Parathyroid adenoma (tissue), 2 donors: ENCODE data around the gene ATAT1.
A peak's percentile ranks its signal among the peaks of the same experiment; 100 is the strongest.

Source experiments
- H2AFZ ChIP-seq: fragments of 300-600 bp; sonication (generic); one replicate; pipeline ENCODE4 v1.7.0; 2017; ENCODE audit warnings: antibody characterized with exemption, mild to moderate bottlenecking
- H3K27ac ChIP-seq: fragments of 300-600 bp; sonication (generic); one replicate; pipeline ENCODE4 v1.7.0; 2017
- H3K27me3 ChIP-seq: fragments of 300-600 bp; sonication (generic); one replicate; pipeline ENCODE4 v1.7.0; 2017; ENCODE audit warnings: low read length; ENCODE audit not compliant: control insufficient read depth, insufficient read depth
- H3K36me3 ChIP-seq: fragments of 300-600 bp; sonication (generic); one replicate; pipeline ENCODE4 v1.7.0; 2017; ENCODE audit warnings: low read length; ENCODE audit not compliant: control insufficient read depth, insufficient read depth
- H3K4me1 ChIP-seq: fragments of 300-600 bp; sonication (generic); one replicate; pipeline ENCODE4 v1.7.0; 2017; ENCODE audit warnings: control low read depth
- H3K4me2 ChIP-seq: fragments of 300-600 bp; sonication (generic); one replicate; pipeline ENCODE4 v1.7.0; 2017; ENCODE audit warnings: low read length
- H3K4me3 ChIP-seq: fragments of 300-600 bp; sonication (generic); one replicate; pipeline ENCODE4 v1.7.0; 2017; ENCODE audit warnings: low read depth, low read length
- H3K79me2 ChIP-seq: fragments of 300-600 bp; sonication (generic); one replicate; pipeline ENCODE4 v1.7.0; 2017; ENCODE audit warnings: control low read depth
- H3K9ac ChIP-seq: fragments of 300-600 bp; sonication (generic); one replicate; pipeline ENCODE4 v1.7.0; 2017; ENCODE audit warnings: mild to moderate bottlenecking
- H3K9me3 ChIP-seq: fragments of 300-600 bp; sonication (generic); one replicate; pipeline ENCODE4 v1.7.0; 2017; ENCODE audit warnings: low read length; ENCODE audit not compliant: control insufficient read depth
- TF ChIP-seq, protein P1 (sequence below): fragments of 300-600 bp; sonication (generic); IDR thresholded peaks from one replicate; pipeline ENCODE4 v1.7.0; 2017; ENCODE audit warnings: antibody characterized with exemption, mild to moderate bottlenecking
- donor health status: primary hyperparathyroidism.

The ATAT1 gene

DNA sequence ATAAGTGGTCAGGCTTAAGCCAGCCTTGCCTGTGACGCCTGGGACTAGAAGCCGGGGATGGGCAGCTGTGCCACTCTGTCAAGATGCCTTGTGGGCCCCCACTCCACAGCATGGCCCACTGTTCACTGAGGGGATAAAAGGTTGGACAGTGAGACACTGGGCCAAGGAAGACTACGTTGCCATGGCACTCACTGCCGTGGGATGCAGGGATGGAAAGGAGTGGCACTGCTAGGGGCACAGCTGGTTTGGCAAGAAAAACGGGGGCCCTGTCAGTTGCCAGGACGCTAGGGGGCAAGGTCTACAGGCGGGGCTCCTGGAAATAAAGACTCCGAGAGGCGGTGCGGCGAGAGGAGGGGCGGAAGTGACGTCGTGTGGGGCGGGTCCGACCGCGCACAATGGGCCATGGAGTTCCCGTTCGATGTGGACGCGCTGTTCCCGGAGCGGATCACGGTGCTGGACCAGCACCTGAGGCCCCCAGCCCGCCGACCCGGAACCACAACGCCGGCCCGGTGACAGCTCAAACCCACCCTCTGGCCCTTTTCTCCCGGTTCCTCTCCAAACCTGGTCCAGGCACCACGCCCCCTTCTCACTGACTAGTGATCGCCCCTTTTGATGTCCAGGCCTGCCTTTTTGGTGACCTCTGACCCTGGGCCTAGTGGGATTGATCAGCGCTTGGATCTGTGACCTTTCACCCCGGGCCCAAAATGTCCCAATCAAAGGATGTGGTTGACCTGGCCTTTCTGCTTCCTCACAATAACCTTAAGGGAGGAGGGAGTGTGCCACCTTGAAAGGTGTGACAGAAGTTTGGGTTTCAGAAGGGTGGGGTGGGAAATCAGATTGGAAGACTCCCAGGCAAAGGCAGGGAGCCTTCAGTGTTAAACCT, at the start of gene ATAT1:
Gene ATAT1, plus strand, starts transcription at position 391 of the 883 bp plus-strand sequence.
- H3K4me2 ChIP-seq: peak within 1 kb of the TSS; percentile 94
- H3K9ac ChIP-seq: peak within 1 kb of the TSS; percentile 70
- no peaks in the 10 kb centered on the region for H3K27me3 ChIP-seq
- peaks cover 10% of the 10 kb centered on the region for H3K4me1 ChIP-seq
- peak within 1 kb of the TSS; percentile 88 for H2AFZ ChIP-seq
- TF ChIP-seq, protein P1, sequence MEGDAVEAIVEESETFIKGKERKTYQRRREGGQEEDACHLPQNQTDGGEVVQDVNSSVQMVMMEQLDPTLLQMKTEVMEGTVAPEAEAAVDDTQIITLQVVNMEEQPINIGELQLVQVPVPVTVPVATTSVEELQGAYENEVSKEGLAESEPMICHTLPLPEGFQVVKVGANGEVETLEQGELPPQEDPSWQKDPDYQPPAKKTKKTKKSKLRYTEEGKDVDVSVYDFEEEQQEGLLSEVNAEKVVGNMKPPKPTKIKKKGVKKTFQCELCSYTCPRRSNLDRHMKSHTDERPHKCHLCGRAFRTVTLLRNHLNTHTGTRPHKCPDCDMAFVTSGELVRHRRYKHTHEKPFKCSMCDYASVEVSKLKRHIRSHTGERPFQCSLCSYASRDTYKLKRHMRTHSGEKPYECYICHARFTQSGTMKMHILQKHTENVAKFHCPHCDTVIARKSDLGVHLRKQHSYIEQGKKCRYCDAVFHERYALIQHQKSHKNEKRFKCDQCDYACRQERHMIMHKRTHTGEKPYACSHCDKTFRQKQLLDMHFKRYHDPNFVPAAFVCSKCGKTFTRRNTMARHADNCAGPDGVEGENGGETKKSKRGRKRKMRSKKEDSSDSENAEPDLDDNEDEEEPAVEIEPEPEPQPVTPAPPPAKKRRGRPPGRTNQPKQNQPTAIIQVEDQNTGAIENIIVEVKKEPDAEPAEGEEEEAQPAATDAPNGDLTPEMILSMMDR: peak; percentile 43
- H3K27ac ChIP-seq: peak within 1 kb of the TSS; percentile 81
- H3K9me3 ChIP-seq: no peaks in the 10 kb centered on the region
- peaks cover 6% of the 10 kb centered on the region for H3K79me2 ChIP-seq
- H3K4me3 ChIP-seq: peak within 1 kb of the TSS; percentile 64
- H3K36me3 ChIP-seq: no peaks in the 10 kb centered on the region

DNA sequence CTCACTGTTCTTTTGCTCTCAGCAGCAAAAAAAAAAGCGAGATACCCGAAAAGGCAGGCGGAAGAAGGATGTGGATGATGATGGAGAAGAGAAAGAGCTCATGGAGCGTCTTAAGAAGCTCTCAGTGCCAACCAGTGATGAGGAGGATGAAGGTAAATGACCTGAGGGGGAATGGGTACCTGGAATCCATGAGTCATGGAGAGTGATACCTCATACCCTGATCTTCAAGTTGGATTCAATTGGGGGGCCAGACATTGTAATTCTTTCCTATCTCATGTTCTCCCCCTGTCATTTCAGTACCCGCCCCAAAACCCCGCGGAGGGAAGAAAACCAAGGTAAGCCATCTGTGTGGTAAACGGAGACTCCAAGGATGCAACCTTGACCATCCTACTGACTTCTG, 48.6 kb upstream of the ATAT1 start:
- Histone ChIP-seq H3K4me1 (no peaks in the 10 kb centered on the region), H3K27ac (no peak overlapping the region), H3K9ac (no peak overlapping the region), H3K4me3 (no peak overlapping the region), H3K27me3 (no peaks in the 10 kb centered on the region), H3K9me3 (no peaks in the 10 kb centered on the region), H2AFZ (no peak overlapping the region), H3K4me2 (no peak overlapping the region), H3K36me3 (no peaks in the 10 kb centered on the region), H3K79me2 (peaks cover 13% of the 10 kb centered on the region)
- TF ChIP-seq, protein P1: no peak

- Histone ChIP-seq H3K4me1 (no peaks in the 10 kb centered on the region), H3K9me3 (no peaks in the 10 kb centered on the region), H3K4me3 (no peak overlapping the region), H3K79me2 (no peaks in the 10 kb centered on the region), H3K36me3 (no peaks in the 10 kb centered on the region), H3K4me2 (no peak overlapping the region), H2AFZ (no peak overlapping the region), H3K27ac (no peak overlapping the region), H3K9ac (no peak overlapping the region), H3K27me3 (no peaks in the 10 kb centered on the region)
- TF ChIP-seq, protein P1: no peak
These were observed 42.8 kb upstream of the ATAT1 start for GRCh38 chr6:30583921-30584320.

DNA sequence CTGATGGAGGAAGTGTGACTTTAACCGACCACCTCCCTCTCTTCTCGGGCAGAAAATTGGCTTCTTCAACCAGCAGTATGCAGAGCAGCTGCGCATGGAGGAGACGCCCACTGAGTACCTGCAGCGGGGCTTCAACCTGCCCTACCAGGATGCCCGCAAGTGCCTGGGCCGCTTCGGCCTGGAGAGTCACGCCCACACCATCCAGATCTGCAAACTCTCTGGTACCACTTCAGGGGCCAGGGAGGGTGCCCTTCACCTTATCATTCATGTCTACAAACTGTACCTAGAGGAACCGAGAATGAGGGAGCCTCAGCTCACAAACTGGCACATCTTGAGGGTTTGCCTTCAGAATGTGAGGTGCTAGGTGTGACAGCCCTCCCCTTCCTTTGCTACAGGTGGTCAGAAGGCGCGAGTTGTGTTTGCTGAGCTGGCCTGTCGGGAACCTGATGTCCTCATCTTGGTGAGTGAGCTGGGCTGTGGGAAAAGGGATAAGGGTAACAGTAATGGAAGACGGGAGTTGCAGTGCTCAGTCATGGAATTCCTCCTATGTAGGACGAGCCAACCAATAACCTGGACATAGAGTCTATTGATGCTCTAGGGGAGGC, 36.8 kb upstream of the ATAT1 start:
- H3K79me2 ChIP-seq: no peaks in the 10 kb centered on the region
- no peak overlapping the region for H2AFZ ChIP-seq
- H3K9ac ChIP-seq: no peak overlapping the region
- H3K9me3 ChIP-seq: no peaks in the 10 kb centered on the region
- H3K27ac ChIP-seq: no peak overlapping the region
- H3K4me1 ChIP-seq: no peaks in the 10 kb centered on the region
- TF ChIP-seq, protein P1: no peak
- no peak overlapping the region for H3K4me3 ChIP-seq
- H3K4me2 ChIP-seq: no peak overlapping the region
- H3K27me3 ChIP-seq: no peaks in the 10 kb centered on the region
- H3K36me3 ChIP-seq: no peaks in the 10 kb centered on the region
